Left lung (tissue), 10 donors: Measurements from ENCODE around the gene SNURF. TPM values are rescaled to one million over a fixed set of nuclear protein-coding genes. Genes with fewer than 3 reads are reported as not detected.

Experiments used
- ATAC-seq: fragments of 200-7000 bp; cut with Tn5 transposase; one replicate; pipeline ENCODE4 v1.9.1; 2020; ENCODE audit warnings: moderate library complexity
- DNase-seq, 4 donors: peaks; one replicate each; pipeline ENCODE4 v3.0.0-alpha.2; 2013 to 2020
- H3K27ac ChIP-seq, 2 donors: fragments of 200-600 bp; sonication (generic) in 1 of 2; one replicate each; pipeline versions ENCODE4 v1.5.0 to v1.8.0; 2020 to 2021
- H3K27me3 ChIP-seq, 2 donors: fragments of 200-600 bp; sonication (generic) in 1 of 2; one replicate each; pipeline versions ENCODE4 v1.5.0 to v1.8.0; 2020 to 2021
- H3K36me3 ChIP-seq, 2 donors: fragments of 200-600 bp; sonication (generic) in 1 of 2; one replicate each; pipeline versions ENCODE4 v1.5.0 to v1.8.0; 2020 to 2021
- H3K4me1 ChIP-seq, 2 donors: fragments of 200-600 bp; one replicate each; pipeline ENCODE4 v1.8.0; 2021
- H3K4me3 ChIP-seq, 2 donors: fragments of 200-600 bp; sonication (generic) in 1 of 2; one replicate each; pipeline versions ENCODE4 v1.5.0 to v1.8.0; 2020 to 2021; ENCODE audit warnings: mild to moderate bottlenecking in 1 of 2
- H3K9me3 ChIP-seq, 2 donors: fragments of 200-600 bp; sonication (generic) in 1 of 2; one replicate each; pipeline versions ENCODE4 v1.5.0 to v1.8.0; 2020 to 2021
- intact Hi-C, 2 donors: fragments of 100-400 bp; cut with DNase I; formaldehyde crosslinking; loops; one replicate each; pipeline versions ENCODE4 v1.11.2 to v1.14.2; 2022
- polyA plus RNA-seq, 6 donors: library from polyadenylated mRNA; unstranded; fragments of 120-200 nt; gene quantifications; one replicate each; pipeline ENCODE4 v1.2.1, GENCODE V29; 2013; ENCODE audit not compliant: insufficient read length in 6 of 6
- total RNA-seq, 2 donors: library from RNA; stranded (reverse); fragmentation: NEBNext Ultra II Directional; extraction: Animal tissue kit (Norgen Biotek cat#: 25700); gene quantifications; one replicate each; pipeline ENCODE4 v1.2.1, GENCODE V29; 2021
- TF ChIP-seq, protein P1 (sequence below), 2 donors: fragments of 200-600 bp; sonication (generic) in 1 of 2; IDR thresholded peaks; one replicate each; pipeline versions ENCODE4 v1.5.0 to v1.8.0; 2021; ENCODE audit warnings: antibody characterized with exemption in 2 of 2
- donor health status: DM: no; HTN: yes; CAD: no.
- donor health status: DM: no; HTN: no; CAD: no.

The SNURF gene
- total and polyA plus RNA-seq, 8 donors, result 6.6 to 37.2 (median 28.5) TPM

DNA sequence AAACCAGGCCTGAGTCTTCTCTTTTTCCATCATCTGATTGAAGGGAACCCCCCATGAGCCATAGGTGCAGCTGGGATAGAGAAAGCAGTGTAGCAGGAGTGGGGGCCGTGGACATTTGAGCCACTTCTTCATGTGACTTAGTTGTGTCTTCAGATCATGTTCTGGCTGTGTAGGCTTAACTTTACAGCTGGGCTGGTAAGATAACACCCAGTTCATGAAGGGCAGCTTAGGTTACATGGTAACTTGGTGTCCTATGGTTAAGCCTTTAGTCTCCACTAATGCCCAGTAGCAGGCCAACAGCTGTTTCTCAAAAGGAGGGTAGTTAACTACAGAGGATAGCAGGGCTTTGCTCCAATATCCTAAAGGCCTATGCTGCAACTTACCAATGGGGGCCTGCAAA is 11.4 kb upstream of the SNURF start:
- no peak for DNase-seq
- no peak overlapping the region for H3K4me3 ChIP-seq
- no peaks in the 10 kb centered on the region for H3K36me3 ChIP-seq
- TF ChIP-seq, protein P1, sequence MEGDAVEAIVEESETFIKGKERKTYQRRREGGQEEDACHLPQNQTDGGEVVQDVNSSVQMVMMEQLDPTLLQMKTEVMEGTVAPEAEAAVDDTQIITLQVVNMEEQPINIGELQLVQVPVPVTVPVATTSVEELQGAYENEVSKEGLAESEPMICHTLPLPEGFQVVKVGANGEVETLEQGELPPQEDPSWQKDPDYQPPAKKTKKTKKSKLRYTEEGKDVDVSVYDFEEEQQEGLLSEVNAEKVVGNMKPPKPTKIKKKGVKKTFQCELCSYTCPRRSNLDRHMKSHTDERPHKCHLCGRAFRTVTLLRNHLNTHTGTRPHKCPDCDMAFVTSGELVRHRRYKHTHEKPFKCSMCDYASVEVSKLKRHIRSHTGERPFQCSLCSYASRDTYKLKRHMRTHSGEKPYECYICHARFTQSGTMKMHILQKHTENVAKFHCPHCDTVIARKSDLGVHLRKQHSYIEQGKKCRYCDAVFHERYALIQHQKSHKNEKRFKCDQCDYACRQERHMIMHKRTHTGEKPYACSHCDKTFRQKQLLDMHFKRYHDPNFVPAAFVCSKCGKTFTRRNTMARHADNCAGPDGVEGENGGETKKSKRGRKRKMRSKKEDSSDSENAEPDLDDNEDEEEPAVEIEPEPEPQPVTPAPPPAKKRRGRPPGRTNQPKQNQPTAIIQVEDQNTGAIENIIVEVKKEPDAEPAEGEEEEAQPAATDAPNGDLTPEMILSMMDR (IDR thresholded peaks at IDR 0.05), result no peak
- H3K4me1 ChIP-seq, result no peaks in the 10 kb centered on the region
- H3K9me3 ChIP-seq, result peaks cover 0 to 17% of the 10 kb centered on the region in 2 donors
- no peak overlapping the region for H3K27ac ChIP-seq
- intact Hi-C loops, result no loop called here
- H3K27me3 ChIP-seq, result no peaks in the 10 kb centered on the region
- no peak for ATAC-seq

DNA sequence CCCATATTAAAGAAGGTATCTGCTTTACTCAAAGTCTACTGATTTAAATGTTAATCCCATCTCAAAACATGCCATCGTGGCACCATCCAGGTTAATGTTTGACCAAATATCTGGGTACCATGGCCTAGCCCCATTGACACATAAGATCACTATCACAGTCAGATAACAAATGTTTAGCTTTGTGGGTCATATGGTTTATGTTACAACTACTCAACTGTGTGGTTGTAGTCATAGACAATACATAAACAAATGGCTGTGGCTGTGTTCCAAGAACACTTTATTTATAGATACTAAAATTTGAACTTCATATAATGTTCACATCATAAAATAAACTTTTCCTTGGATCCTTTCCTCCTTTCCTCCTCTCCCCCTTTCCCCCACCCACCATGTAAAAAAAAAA is 9.8 kb upstream of the SNURF start:
- Histone ChIP-seq H3K9me3 (peaks cover 0 to 26% of the 10 kb centered on the region in 2 donors), H3K4me1 (no peaks in the 10 kb centered on the region), H3K36me3 (no peaks in the 10 kb centered on the region), H3K27ac (no peak overlapping the region), H3K4me3 (no peak overlapping the region), H3K27me3 (no peaks in the 10 kb centered on the region)
- intact Hi-C loops, result no loop called here
- TF ChIP-seq, protein P1 (IDR thresholded peaks at IDR 0.05), result no peak
- peak in 2 of 4 donors; percentile 37 to 69 for DNase-seq
- ATAC-seq, result no peak

DNA sequence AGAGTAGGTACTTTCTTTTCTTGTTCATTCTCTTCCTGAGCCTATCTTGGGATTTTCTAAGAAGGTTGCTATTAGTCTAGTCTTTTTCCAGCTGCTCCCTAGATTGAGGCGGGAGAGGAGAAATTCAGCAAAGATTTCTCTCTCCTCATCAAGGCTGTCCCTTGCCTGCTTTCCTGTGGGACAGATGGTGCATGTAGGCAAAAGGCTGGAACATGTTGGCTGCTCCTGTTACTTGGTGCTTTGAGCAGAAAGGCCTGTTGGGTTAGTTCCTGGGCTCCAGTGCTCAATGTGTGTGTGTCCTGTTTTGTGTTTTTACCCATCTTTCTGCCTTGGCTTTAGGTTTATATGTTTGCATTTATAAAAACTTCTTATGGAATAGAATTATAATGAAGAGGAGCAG is 9.1 kb upstream of the SNURF start:
- intact Hi-C loops, result no loop called here
- H3K27me3 ChIP-seq, result no peaks in the 10 kb centered on the region
- TF ChIP-seq, protein P1 (IDR thresholded peaks at IDR 0.05), result no peak

DNA sequence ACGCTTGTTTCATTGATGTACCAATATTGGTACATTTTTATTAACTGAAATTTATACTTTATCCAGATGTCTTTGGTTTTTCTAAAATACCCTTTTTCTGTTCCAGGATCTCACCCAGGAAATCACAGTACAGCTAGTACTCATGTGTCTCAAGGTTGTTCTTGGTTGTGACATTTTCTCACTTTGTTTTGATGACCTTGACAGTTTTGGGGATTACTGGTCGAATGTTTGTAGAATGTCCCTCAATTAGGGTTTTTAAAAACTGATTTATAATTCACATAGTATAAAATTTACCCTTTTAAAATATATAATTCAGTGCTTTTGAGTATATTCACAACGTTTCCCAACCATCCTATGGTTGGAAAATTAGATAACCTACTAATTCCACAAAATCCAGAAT is 6.3 kb upstream of the SNURF start:
- TF ChIP-seq, protein P1 (IDR thresholded peaks at IDR 0.05), result no peak
- intact Hi-C loops, result no loop called here

More for the DNA sequence above, 9.1 kb upstream of the SNURF start:
- DNase-seq (peak in 1 of 4 donors; percentile 80), ATAC-seq (no peak)
- Histone ChIP-seq H3K36me3 (no peaks in the 10 kb centered on the region), H3K4me1 (no peaks in the 10 kb centered on the region), H3K9me3 (peaks cover 0 to 26% of the 10 kb centered on the region in 2 donors), H3K27ac (no peak overlapping the region), H3K4me3 (no peak overlapping the region)

DNA sequence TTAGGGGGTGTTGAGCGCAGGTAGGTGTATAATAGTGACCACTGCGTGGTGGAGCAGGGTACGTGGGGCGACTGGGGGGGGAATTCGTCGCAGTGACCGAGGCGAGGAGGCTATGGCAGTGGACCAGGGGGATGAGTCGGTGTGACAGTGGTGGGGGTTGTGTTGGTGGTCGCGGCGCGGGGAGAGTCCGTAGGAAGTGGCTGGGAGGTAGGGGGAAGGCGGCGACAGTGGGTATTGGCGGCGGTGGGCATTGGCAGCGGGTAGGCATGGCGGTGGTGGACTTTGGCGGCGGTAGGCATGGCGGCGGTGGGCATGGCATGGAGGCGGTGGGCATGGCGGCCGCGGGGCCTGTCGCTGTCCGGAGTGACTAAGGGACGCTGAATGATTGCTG is 739 bp downstream of the SNURF start:
- Histone ChIP-seq H3K9me3 (peaks cover 0 to 16% of the 10 kb centered on the region in 2 donors), H3K27me3 (peaks cover 0 to 16% of the 10 kb centered on the region in 2 donors), H3K4me3 (peak overlapping the region; percentile 45 to 54), H3K27ac (peak overlapping the region; percentile 83 to 86), H3K4me1 (no peaks in the 10 kb centered on the region), H3K36me3 (no peaks in the 10 kb centered on the region)
- TF ChIP-seq, protein P1 (IDR thresholded peaks at IDR 0.05), result no peak
- ATAC-seq, result peak; percentile 36
- intact Hi-C loops, result no loop called here
- DNase-seq, result peak in 2 of 4 donors; percentile 32 to 77

More for the DNA sequence above, 6.3 kb upstream of the SNURF start:
- Histone ChIP-seq H3K4me3 (no peak overlapping the region), H3K36me3 (no peaks in the 10 kb centered on the region), H3K9me3 (peaks cover 0 to 26% of the 10 kb centered on the region in 2 donors), H3K27me3 (no peaks in the 10 kb centered on the region), H3K27ac (no peak overlapping the region), H3K4me1 (no peaks in the 10 kb centered on the region)
- DNase-seq, result no peak
- ATAC-seq, result no peak
